Measurements from ENCODE around the gene AGBL1.

GRCh38 chr15:86988033-86988432 is 908.4 kb downstream of the AGBL1 start:
- TF ChIP-seq CTCF (IDR thresholded peaks at IDR 0.05; ENCODE audit: insufficient read depth, low read depth, low read length) (no peak), EZH2 (IDR thresholded peaks at IDR 0.05; ENCODE audit: insufficient read depth, low read length) (no peak)
